Right hindlimb (tissue), 1 donor: Measurements from ENCODE around the gene SH3BP5.

Source experiments
- DNase-seq: peaks from one replicate; pipeline ENCODE4 v3.0.0-alpha.2; 2018

The SH3BP5 gene

GRCh38 chr3:15228147-15228546, 104.2 kb downstream of the SH3BP5 start:
- DNase-seq, result no peak

DNA sequence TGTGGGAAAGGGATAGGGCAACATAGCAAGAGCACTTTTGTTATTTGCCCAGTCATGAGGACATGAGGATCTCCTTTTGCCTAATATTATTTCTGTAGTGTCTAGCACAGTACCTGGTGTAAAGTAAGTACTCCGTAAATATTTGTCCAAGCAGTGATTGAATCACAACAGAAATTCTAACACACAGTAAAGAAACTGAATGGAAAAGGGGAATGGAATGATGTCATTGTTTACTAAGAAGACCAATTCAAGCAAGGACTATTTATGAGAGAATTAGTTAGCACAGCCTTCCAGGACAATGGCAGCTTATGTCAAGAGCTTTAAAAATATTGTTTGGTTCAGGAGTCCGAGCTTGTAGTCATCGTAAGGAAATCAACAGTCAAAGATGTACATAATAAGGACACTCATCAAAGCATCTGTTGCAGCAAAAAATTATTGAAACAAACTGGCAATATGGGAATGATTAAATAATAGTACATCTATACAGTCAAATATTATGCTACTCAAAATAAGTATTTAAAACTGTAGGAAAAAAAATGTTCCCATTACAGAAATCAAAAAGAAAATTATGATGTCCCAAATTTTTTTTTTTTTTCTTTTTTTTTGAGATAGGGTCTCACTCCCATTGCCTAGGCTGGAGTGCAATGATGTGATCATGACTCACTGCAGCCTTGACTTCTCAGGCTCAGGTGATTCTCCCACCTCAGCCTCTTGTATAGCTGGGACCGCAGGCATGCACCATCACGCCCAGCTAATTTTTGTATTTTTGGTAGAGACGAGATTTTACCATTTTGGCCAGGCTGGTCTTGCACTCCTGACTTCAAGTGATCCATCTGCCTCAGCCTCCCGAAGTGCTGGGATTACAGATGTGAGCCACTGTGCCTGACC, 108.5 kb downstream of the SH3BP5 start:
- no peak for DNase-seq

- no peak for DNase-seq
Observed at GRCh38 chr3:15221574-15222217, 110.7 kb downstream of the SH3BP5 start.

DNA sequence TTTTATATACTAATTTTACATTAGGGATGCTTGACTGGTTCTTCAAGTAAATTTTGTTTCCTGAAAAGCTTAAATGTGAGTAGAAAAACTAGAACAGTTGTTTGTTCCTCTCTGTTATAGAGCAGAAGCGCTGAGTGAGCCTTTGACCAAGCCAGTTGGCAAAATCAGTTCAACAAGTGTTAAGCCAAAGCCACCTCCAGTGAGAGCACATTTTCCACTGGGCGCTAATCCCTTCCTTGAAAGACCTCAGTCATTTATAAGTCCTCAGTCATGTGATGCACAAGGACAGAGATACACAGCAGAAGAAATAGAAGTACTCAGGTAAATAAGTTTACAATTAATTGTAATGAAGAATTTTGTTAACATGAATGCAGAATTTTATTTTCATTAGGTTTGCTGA, 111.7 kb downstream of the SH3BP5 start:
- no peak for DNase-seq

- DNase-seq, result no peak
Observed at GRCh38 chr3:15220056-15220455, 112.3 kb downstream of the SH3BP5 start.

GRCh38 chr3:15218689-15219088, 113.7 kb downstream of the SH3BP5 start:
- DNase-seq, result no peak

- DNase-seq, result no peak
Observed at GRCh38 chr3:15217841-15218267, 114.5 kb downstream of the SH3BP5 start.

DNA sequence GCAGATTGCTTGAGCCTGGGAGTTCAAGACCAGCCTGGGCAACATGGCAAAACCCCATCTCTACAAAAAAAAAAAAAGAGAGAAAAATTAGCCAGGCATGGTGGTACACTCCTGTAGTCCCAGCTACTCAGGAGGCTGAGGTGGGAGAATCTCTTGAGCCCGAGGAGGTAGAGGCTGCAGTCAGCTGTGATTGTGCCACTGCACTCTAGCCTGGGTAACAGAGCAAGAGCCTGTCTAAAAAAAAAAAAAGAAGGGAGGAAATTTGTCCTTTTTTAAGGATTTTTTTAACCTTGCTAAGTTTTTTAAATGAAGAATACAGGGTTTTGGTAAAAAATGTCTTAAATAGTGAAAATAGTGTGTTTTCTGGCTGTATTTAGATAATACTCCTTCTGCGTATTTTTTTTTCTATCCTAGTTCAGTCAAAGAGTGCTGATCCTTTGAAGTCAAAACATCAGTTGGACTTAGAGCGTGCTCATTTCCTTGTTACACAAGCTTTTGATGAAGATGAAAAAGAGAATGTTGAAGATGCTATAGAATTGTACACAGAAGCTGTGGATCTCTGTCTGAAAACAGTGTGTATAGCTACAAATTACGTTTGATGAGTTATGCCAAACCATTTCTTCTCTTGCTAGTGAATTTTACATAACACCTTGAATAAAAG, 115.2 kb downstream of the SH3BP5 start:
- DNase-seq, result no peak

DNA sequence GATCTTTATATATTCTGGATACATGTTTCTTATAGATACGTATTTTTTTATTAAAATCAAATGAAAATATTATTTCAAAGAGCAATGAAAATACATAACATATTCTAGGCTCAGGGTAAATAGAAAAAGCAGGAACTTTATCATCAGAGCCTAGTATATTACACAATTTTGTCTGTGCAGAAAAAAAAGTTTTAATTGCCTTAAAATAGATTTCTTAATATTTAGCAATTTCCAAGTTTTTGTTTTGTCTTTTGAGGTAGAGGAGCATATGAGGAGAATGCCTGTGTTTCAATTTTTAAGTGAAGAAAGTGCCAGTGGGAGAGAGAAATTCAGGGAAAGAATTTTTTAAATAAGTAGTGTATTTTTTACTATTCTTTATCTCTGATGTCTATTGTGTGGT, 115.9 kb downstream of the SH3BP5 start:
- DNase-seq, result no peak

GRCh38 chr3:15215996-15216395, 116.4 kb downstream of the SH3BP5 start:
- DNase-seq, result no peak

- no peak for DNase-seq
Observed at GRCh38 chr3:15214758-15215157, 117.6 kb downstream of the SH3BP5 start.

GRCh38 chr3:15211937-15212336, 120.4 kb downstream of the SH3BP5 start:
- no peak for DNase-seq

GRCh38 chr3:15207836-15208504, 124.4 kb downstream of the SH3BP5 start:
- DNase-seq, result no peak

GRCh38 chr3:15206662-15207576, 125.5 kb downstream of the SH3BP5 start:
- DNase-seq, result peak; percentile 32

DNA sequence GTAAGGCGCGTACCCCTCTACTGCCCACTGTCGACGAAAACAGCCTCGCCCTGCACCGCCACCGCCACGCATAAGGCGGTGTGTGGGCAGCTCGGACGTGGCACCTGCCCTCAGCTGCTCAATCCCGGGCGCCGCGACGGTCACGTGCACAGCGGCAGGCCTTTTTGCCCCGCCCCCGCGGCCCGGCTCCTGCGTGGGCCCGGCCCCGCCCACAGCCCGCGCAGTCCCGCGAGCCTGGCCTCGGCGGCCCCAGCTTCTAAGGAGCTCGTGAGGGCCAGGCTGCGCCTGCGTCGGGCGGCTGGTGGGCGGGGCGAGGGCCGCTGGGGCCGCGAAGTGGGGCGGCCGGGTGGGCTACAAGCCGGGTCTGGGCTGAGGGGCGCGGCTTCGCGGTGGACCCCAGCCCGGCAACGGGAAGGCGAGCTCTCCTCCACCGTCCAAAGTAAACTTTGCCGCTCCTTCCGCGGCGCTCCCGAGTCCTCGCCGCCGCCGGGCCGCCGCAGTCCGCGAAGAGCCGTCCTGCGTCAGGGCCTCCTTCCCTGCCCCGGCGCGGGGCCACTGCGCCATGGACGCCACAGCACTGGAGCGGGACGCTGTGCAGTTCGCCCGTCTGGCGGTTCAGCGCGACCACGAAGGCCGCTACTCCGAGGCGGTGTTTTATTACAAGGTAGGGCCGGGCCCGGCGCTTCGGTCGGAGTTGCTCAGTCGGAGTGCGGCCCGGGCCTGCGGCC, 126.3 kb downstream of the SH3BP5 start, which contains the start of gene CAPN7:
Gene CAPN7, plus strand, starts transcription at position 313 of the 728 bp plus-strand sequence. Its CDS starts 250 bp downstream, at position 563.
- DNase-seq, result peak; percentile 97

- DNase-seq, result no peak
Observed at GRCh38 chr3:15205482-15205933, 126.9 kb downstream of the SH3BP5 start.
